Skeletal muscle satellite cell (primary cell): ENCODE results near the gene SNX20.

Source experiments
- H3K27me3 ChIP-seq: 2 replicates; pipeline ENCODE4 v1.7.0; 2013; ENCODE audit warnings: low read length; ENCODE audit not compliant: control insufficient read depth, insufficient read depth
- H3K36me3 ChIP-seq: 2 replicates; pipeline ENCODE4 v1.7.0; 2013; ENCODE audit warnings: mild to moderate bottlenecking, control low read depth, low read length; ENCODE audit not compliant: insufficient read depth
- H3K4me1 ChIP-seq: 2 replicates; pipeline ENCODE4 v1.7.0; 2013; ENCODE audit warnings: low read length; ENCODE audit not compliant: control insufficient read depth, insufficient read depth
- H3K4me2 ChIP-seq: 2 replicates; pipeline ENCODE4 v1.7.0; 2013; ENCODE audit warnings: mild to moderate bottlenecking, low read length
- H3K4me3 ChIP-seq: 2 replicates; pipeline ENCODE4 v1.7.0; 2013; ENCODE audit warnings: low read length
- H3K9ac ChIP-seq: 2 replicates; pipeline ENCODE4 v1.7.0; 2013; ENCODE audit warnings: mild to moderate bottlenecking, low read depth, low read length, moderate library complexity
- H3K9me3 ChIP-seq: replicated peaks from 2 replicates; pipeline ENCODE4 v1.7.0; 2013; ENCODE audit warnings: mild to moderate bottlenecking, control low read depth, low read length

SNX20 gene

GRCh38 chr16:50627419-50627818 lies 53.7 kb downstream of the SNX20 start:
- H3K9ac ChIP-seq: no peak overlapping the region
- H3K9me3 ChIP-seq: no peaks in the 10 kb centered on the region
- no peaks in the 10 kb centered on the region for H3K4me1 ChIP-seq
- H3K4me2 ChIP-seq: no peak overlapping the region
- no peaks in the 10 kb centered on the region for H3K27me3 ChIP-seq
- no peaks in the 10 kb centered on the region for H3K36me3 ChIP-seq
- no peak overlapping the region for H3K4me3 ChIP-seq

GRCh38 chr16:50626868-50627267 lies 54.2 kb downstream of the SNX20 start:
- Histone ChIP-seq H3K4me3 (no peak overlapping the region), H3K36me3 (no peaks in the 10 kb centered on the region), H3K9ac (no peak overlapping the region), H3K27me3 (no peaks in the 10 kb centered on the region), H3K4me2 (no peak overlapping the region), H3K4me1 (no peaks in the 10 kb centered on the region), H3K9me3 (no peaks in the 10 kb centered on the region)

GRCh38 chr16:50625374-50625773 lies 55.7 kb downstream of the SNX20 start:
- Histone ChIP-seq H3K9ac (no peak overlapping the region), H3K9me3 (no peaks in the 10 kb centered on the region), H3K27me3 (no peaks in the 10 kb centered on the region)

GRCh38 chr16:50624449-50624970 lies 56.6 kb downstream of the SNX20 start:
- Histone ChIP-seq H3K4me1 (no peaks in the 10 kb centered on the region), H3K36me3 (no peaks in the 10 kb centered on the region), H3K4me3 (no peak overlapping the region), H3K9me3 (no peaks in the 10 kb centered on the region), H3K4me2 (no peak overlapping the region), H3K27me3 (no peaks in the 10 kb centered on the region), H3K9ac (no peak overlapping the region)

More at GRCh38 chr16:50625374-50625773, 55.7 kb downstream of the SNX20 start:
- H3K36me3 ChIP-seq: no peaks in the 10 kb centered on the region
- H3K4me1 ChIP-seq: no peaks in the 10 kb centered on the region
- no peak overlapping the region for H3K4me2 ChIP-seq
- H3K4me3 ChIP-seq: no peak overlapping the region

- no peak overlapping the region for H3K9ac ChIP-seq
- H3K36me3 ChIP-seq: no peaks in the 10 kb centered on the region
- no peak overlapping the region for H3K4me3 ChIP-seq
- H3K4me1 ChIP-seq: no peaks in the 10 kb centered on the region
- H3K4me2 ChIP-seq: no peak overlapping the region
- H3K27me3 ChIP-seq: no peaks in the 10 kb centered on the region
- H3K9me3 ChIP-seq: no peaks in the 10 kb centered on the region
Observed at GRCh38 chr16:50622643-50623369, 58.3 kb downstream of the SNX20 start.

GRCh38 chr16:50622029-50622428 lies 59.1 kb downstream of the SNX20 start:
- no peak overlapping the region for H3K9ac ChIP-seq
- H3K36me3 ChIP-seq: no peaks in the 10 kb centered on the region
- no peaks in the 10 kb centered on the region for H3K4me1 ChIP-seq
- H3K9me3 ChIP-seq: no peaks in the 10 kb centered on the region
- no peaks in the 10 kb centered on the region for H3K27me3 ChIP-seq
- no peak overlapping the region for H3K4me2 ChIP-seq
- no peak overlapping the region for H3K4me3 ChIP-seq
